ENCODE measurements around the gene C12orf56. TPM values are rescaled to one million over a fixed set of nuclear protein-coding genes. Genes with fewer than 3 reads are reported as not detected.
"Not testable (repeated sequence)": the region's sequence is repeated elsewhere in the genome, so short reads cannot be mapped to it uniquely, and the experiment has no call there.

C12orf56 gene
- total RNA-seq, 1 donor from 2014 or later = 0.10 TPM

- H3K4me3 Mint-ChIP-seq (ENCODE audit: unreplicated experiment) = no peak overlapping the region
- no peak for DNase-seq (ENCODE audit: low spot score)
- no peaks in the 10 kb centered on the region for H3K36me3 Mint-ChIP-seq (ENCODE audit: low read depth)
- H3K4me1 Mint-ChIP-seq (ENCODE audit: low read depth) = peaks cover 11% of the 10 kb centered on the region
- no peaks in the 10 kb centered on the region for H3K9me3 Mint-ChIP-seq (ENCODE audit: low read depth)
- no peak for TF ChIP-seq CTCF (IDR thresholded peaks at IDR 0.05)
- no peaks in the 10 kb centered on the region for H3K27me3 Mint-ChIP-seq (ENCODE audit: low read depth)
- H3K27ac Mint-ChIP-seq (ENCODE audit: unreplicated experiment) = no peak overlapping the region
These were observed 171.4 kb downstream of the C12orf56 start for GRCh38 chr12:64219145-64219544.

DNA sequence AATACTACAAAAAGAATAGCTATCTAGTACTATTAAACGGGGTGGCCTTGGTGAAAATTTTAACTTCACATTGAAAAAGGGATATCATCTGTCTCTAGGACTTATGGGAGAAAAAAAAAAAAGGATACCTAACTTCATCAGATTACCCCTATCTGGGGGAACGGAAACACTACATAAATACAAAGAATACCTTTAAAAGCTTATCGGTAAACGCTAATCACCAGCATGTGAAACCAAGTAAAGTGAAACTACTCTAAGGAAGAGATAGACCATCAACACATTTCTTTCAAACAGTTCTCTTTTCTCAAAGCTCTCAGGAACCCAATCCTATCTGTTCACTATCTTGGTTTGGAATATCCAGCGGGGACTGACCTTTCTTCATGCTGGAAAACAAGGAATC is 172.0 kb downstream of the C12orf56 start:
- no peak for TF ChIP-seq CTCF (IDR thresholded peaks at IDR 0.05)
- H3K9me3 Mint-ChIP-seq (ENCODE audit: low read depth) = no peaks in the 10 kb centered on the region
- no peak overlapping the region for H3K4me3 Mint-ChIP-seq (ENCODE audit: unreplicated experiment)
- H3K27ac Mint-ChIP-seq (ENCODE audit: unreplicated experiment) = no peak overlapping the region
- DNase-seq (ENCODE audit: low spot score) = no peak
- H3K27me3 Mint-ChIP-seq (ENCODE audit: low read depth) = no peaks in the 10 kb centered on the region
- peaks cover 4% of the 10 kb centered on the region for H3K36me3 Mint-ChIP-seq (ENCODE audit: low read depth)
- H3K4me1 Mint-ChIP-seq (ENCODE audit: low read depth) = peaks cover 11% of the 10 kb centered on the region

DNA sequence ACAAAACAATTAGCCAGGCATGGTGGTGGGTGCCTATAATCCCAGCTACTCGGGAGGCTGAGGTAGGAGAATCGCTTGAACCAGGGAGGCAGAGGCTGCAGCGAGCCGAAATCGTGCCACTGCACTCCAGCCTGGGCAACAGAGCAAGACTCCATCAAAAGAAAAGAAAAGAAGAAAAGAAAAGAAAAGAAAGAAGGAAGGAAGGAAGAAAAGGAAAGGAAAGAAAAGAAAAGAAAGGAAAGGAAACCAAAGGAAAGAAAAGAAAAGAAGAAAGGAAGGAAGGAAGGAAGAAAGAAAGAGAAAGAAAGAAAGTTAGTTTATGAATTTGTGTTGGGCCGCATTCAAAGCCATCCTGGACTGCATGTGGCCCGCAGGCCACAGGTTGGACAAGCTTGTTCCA is 172.9 kb downstream of the C12orf56 start:
- not testable (repeated sequence) for H3K36me3 Mint-ChIP-seq (ENCODE audit: low read depth); H3K27me3 Mint-ChIP-seq (ENCODE audit: low read depth); H3K4me3 Mint-ChIP-seq (ENCODE audit: unreplicated experiment); H3K9me3 Mint-ChIP-seq (ENCODE audit: low read depth); DNase-seq (ENCODE audit: low spot score); H3K27ac Mint-ChIP-seq (ENCODE audit: unreplicated experiment)
- peaks cover 11% of the 10 kb centered on the region for H3K4me1 Mint-ChIP-seq (ENCODE audit: low read depth)

DNA sequence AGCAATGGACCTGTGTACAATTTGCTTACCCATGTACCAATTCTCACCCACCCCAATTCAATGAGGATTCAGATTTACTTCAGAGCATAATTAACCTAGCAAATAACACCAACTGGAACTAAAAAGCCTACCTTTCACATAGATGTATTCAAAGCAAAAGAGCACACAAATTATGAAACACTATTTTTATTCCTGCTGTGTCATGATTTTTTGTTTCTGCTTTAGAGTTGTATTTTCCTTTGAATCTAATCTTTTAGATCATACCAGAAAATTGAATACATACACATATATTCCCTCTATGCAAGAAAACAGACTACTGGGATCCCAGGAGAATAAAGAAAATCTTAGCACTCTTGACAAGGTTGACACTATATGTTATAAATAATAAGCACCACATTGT is 174.3 kb downstream of the C12orf56 start:
- H3K27me3 Mint-ChIP-seq (ENCODE audit: low read depth) = no peaks in the 10 kb centered on the region
- no peak for DNase-seq (ENCODE audit: low spot score)
- no peak overlapping the region for H3K4me3 Mint-ChIP-seq (ENCODE audit: unreplicated experiment)
- no peak for TF ChIP-seq CTCF (IDR thresholded peaks at IDR 0.05)
- no peak overlapping the region for H3K27ac Mint-ChIP-seq (ENCODE audit: unreplicated experiment)
- peaks cover 5% of the 10 kb centered on the region for H3K9me3 Mint-ChIP-seq (ENCODE audit: low read depth)
- peaks cover 11% of the 10 kb centered on the region for H3K36me3 Mint-ChIP-seq (ENCODE audit: low read depth)
- H3K4me1 Mint-ChIP-seq (ENCODE audit: low read depth) = peaks cover 4% of the 10 kb centered on the region

Other genes starting within 250 kb of the C12orf56 start
- gene KICS2, start 168.5 kb downstream of the C12orf56 start, total RNA-seq = 2.9 to 4.2 TPM (median 3.1 TPM) in 3 replicates
- gene XPOT, start 13.6 kb upstream of the C12orf56 start, total RNA-seq = 94.2 to 213 TPM (median 193 TPM) in 3 replicates
- gene TBK1, start 61.4 kb upstream of the C12orf56 start, total RNA-seq = 13.8 to 20.5 TPM (median 15.0 TPM) in 3 replicates
- 30.9 to 51.1 TPM (median 47.9 TPM) in 3 replicates for gene RASSF3, start 219.7 kb upstream of the C12orf56 start, total RNA-seq

Measured in chondrocyte (in vitro differentiated cells).